Fibroblast of villous mesenchyme (primary cell): ENCODE results near the gene FBL. TPM values are rescaled to one million over a fixed set of nuclear protein-coding genes. Genes with fewer than 3 reads are reported as not detected.

Experiments
- DNase-seq: peaks from one replicate; pipeline ENCODE4 v3.0.0-alpha.2; 2010; ENCODE audit warnings: low read depth
- H3K4me3 ChIP-seq: 2 replicates; pipeline ENCODE4 v1.5.1; 2011; ENCODE audit warnings: low read depth, mild to moderate bottlenecking, low read length
- CTCF ChIP-seq: IDR thresholded peaks from 2 replicates; pipeline ENCODE4 v1.5.1; 2012; ENCODE audit warnings: low read depth, mild to moderate bottlenecking, low read length; ENCODE audit not compliant: insufficient read depth
- total RNA-seq: library from RNA; depleted of rRNA; stranded (reverse); fragments of >200 nt; gene quantifications from 2 replicates; pipeline ENCODE4 v1.2.3, GENCODE V29; 2012

FBL gene
- total RNA-seq, 1 donor = 83.3 TPM

DNA sequence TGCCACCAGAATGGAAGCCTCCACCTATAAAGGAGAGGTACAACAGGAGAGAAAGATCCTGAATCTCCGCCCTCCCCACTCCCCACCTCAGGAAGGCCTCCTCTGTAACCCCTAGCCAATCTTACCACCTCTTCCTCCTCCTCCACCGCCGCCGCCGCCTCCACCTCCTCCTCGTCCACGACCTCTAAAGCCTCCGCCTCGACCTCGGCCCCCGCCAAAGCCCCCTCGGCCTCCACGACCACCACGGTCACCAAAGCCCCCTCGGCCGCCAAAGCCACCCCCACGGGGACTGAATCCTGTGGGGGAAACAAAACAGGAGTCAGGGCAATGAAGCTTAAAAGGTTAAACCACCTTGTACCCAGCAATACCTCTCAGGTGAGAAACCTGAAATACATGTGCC lies 5.7 kb downstream of the FBL start:
- H3K4me3 ChIP-seq = no peak overlapping the region
- TF ChIP-seq CTCF = no peak
- DNase-seq = no peak

GRCh38 chr19:39839678-39840327 lies 6.4 kb downstream of the FBL start:
- no peak overlapping the region for H3K4me3 ChIP-seq
- no peak for TF ChIP-seq CTCF
- no peak for DNase-seq

DNA sequence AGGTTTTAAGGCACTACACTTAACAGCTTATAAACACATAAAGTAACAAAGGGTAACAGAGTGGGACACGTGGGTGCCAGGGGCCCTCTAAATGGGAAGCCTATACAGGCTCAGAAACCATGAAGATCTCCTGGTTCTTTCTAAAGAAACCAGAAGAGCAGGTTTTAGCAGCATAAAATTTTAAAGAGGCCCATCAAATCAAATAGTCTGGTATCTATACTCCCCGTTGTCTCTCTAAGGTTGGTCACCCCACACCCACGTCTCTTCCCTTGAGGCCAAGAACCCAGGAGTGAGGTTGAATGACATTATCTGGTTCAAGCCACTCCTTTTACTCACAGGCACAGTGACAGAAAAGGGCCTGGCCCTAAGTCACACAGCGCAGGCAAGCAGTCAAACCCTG lies 7.6 kb downstream of the FBL start:
- DNase-seq = no peak
- no peak overlapping the region for H3K4me3 ChIP-seq
- TF ChIP-seq CTCF = no peak

GRCh38 chr19:39837978-39838377 lies 8.2 kb downstream of the FBL start:
- no peak overlapping the region for H3K4me3 ChIP-seq
- no peak for TF ChIP-seq CTCF
- no peak for DNase-seq

DNA sequence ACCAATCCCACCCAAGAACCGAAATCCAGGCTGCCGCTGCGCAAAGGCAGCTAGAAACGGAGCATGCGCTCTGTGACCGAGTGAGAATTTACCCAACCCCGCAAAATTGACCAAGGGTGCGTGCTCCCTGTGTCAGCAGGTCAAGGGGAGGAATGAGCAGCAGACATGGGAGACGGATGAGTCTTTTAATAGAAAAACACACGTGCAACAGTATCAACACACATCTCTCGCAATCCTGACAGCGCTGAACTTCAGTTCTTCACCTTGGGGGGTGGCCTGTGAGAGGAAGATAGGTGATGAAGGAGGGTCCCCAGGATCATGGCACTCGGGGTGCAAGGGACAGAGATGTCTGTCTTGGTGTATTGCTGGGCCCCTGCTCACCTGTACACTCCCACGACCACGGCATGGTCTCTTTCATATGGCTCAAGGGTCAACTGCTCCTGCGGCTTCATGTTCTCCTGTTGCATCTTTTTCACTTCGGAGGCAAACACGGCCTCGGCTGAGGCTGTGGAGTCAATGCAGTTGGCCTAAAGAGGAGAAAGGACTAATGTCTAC lies 11.8 kb downstream of the FBL start:
- peak overlapping the region; percentile 85 for H3K4me3 ChIP-seq
- no peak for TF ChIP-seq CTCF
- no peak for DNase-seq

GRCh38 chr19:39833464-39834286 lies 12.5 kb downstream of the FBL start, which contains the start of gene DYRK1B:
TSS of gene DYRK1B (minus strand) at chr19:39834162. CDS start at chr19:39831867, 2,295 bp downstream.
- peak; percentile 98 for DNase-seq
- no peak for TF ChIP-seq CTCF
- peak within 1 kb of the TSS; percentile 85 for H3K4me3 ChIP-seq
